ENCODE data around the gene KLHDC7B. TPM values are rescaled to one million over a fixed set of nuclear protein-coding genes. Genes with fewer than 3 reads are reported as not detected.
A peak's percentile ranks its signal among the peaks of the same experiment; 100 is the strongest.

Gene KLHDC7B
- total RNA-seq (1 to 10 TPM; 3.7 to 6.7 (median 5.4) TPM), total RNA-seq (1.7 to 17.3 (median 5.7) reads per million in 29 experiments)
- 4.4 TPM for total RNA-seq (2013)

GRCh38 chr22:50545522-50546325, at the start of gene KLHDC7B:
TSS of gene KLHDC7B (plus strand) at chr22:50545899. CDS start at chr22:50546244, 345 bp downstream.
- H3K4me3 Mint-ChIP-seq: peak within 1 kb of the TSS; percentile 56 to 64 (median 59)

GRCh38 chr22:50497093-50497492, 48.6 kb upstream of the KLHDC7B start:
- no peak overlapping the region for H3K27ac ChIP-seq (ENCODE audit: low read length)
- Mint-ChIP-seq H3K27me3 (no peaks in the 10 kb centered on the region), H3K4me3 (no peak overlapping the region), H3K27ac (no peak overlapping the region), H3K9me3 (no peaks in the 10 kb centered on the region), H3K36me3 (no peaks in the 10 kb centered on the region), H3K4me1 (peaks cover 2 to 5% (median 2%) of the 10 kb centered on the region in 3 donors)
- WGBS (ENCODE audit: insufficient coverage): 60% methylated on average over 3 of the region's 6 CpGs
- no peaks in the 10 kb centered on the region for H3K36me3 ChIP-seq (ENCODE audit: control insufficient read depth in 2 of 2, extremely low read depth in 1 of 2, insufficient read depth in 1 of 2, low read length in 1 of 2)
- ChIA-PET POLR2A (no interaction called here), CTCF (interaction anchor here in 1 of 2 donors (0.7 to 1.8 kb wide), 6 partner anchors 29 to 150 kb away, joined by 3 to 15 read pairs (median 4); partner anchors contain the start of gene SCO2)
- H3K9me3 ChIP-seq: no peaks in the 10 kb centered on the region
- no peak for ATAC-seq (replicated peaks in 1 of 4)
- no peak for DNase-seq
- H3K27me3 ChIP-seq (replicated peaks in 1 of 2; ENCODE audit: control insufficient read depth in 2 of 2, extremely low read depth in 1 of 2, insufficient read depth in 2 of 2, low read length in 1 of 2): no peaks in the 10 kb centered on the region
- H3K4me3 ChIP-seq (ENCODE audit: control insufficient read depth in 1 of 2, extremely low read depth in 1 of 2, low read length in 1 of 2): no peak overlapping the region
- H3K4me1 ChIP-seq (ENCODE audit: control insufficient read depth in 1 of 2, extremely low read depth in 1 of 2, insufficient read depth in 2 of 2, low read length in 2 of 2): peaks cover 0 to 9% of the 10 kb centered on the region in 2 experiments

More at GRCh38 chr22:50545522-50546325, at the start of gene KLHDC7B:
- Histone ChIP-seq H3K27me3 (replicated peaks in 1 of 2; ENCODE audit: control insufficient read depth in 2 of 2, extremely low read depth in 1 of 2, insufficient read depth in 2 of 2, low read length in 1 of 2) (no peaks in the 10 kb centered on the region), H3K4me1 (ENCODE audit: control insufficient read depth in 1 of 2, extremely low read depth in 1 of 2, insufficient read depth in 2 of 2, low read length in 2 of 2) (peaks cover 6 to 57% of the 10 kb centered on the region in 2 experiments), H3K36me3 (ENCODE audit: control insufficient read depth in 2 of 2, extremely low read depth in 1 of 2, insufficient read depth in 1 of 2, low read length in 1 of 2) (no peaks in the 10 kb centered on the region), H3K9me3 (no peaks in the 10 kb centered on the region), H3K27ac (ENCODE audit: low read length) (peak within 1 kb of the TSS; percentile 71), H3K4me3 (ENCODE audit: control insufficient read depth in 1 of 2, extremely low read depth in 1 of 2, low read length in 1 of 2) (peak within 1 kb of the TSS in 1 of 2 donors; percentile 33)
- Mint-ChIP-seq H3K27ac (peak within 1 kb of the TSS; percentile 70 to 84), H3K4me1 (peaks cover 39 to 61% (median 59%) of the 10 kb centered on the region in 3 donors), H3K36me3 (no peaks in the 10 kb centered on the region), H3K27me3 (no peaks in the 10 kb centered on the region), H3K9me3 (no peaks in the 10 kb centered on the region)
- ATAC-seq (replicated peaks in 1 of 4): no peak
- ChIA-PET POLR2A (interaction anchor here in 1 of 2 donors (0.5 kb wide), 1 partner anchor 38 kb away, joined by 4 read pairs; the partner anchor contains the start of gene NCAPH2), CTCF (interaction anchor here in 1 of 2 donors (0.9 to 2.0 kb wide), 3 partner anchors 20 to 75 kb away, joined by 3 to 15 read pairs (median 6); partner anchors contain the start of genes CHKB and SCO2)
- WGBS (ENCODE audit: insufficient coverage): 82% methylated on average over 5 of the region's 10 CpGs
- DNase-seq: peak in 1 of 35 experiments; percentile 18

- Mint-ChIP-seq H3K9me3 (no peaks in the 10 kb centered on the region), H3K4me1 (peaks cover 2 to 5% (median 2%) of the 10 kb centered on the region in 3 donors), H3K27me3 (no peaks in the 10 kb centered on the region), H3K36me3 (no peaks in the 10 kb centered on the region), H3K4me3 (no peak overlapping the region), H3K27ac (no peak overlapping the region)
- no peak overlapping the region for H3K27ac ChIP-seq (ENCODE audit: low read length)
- H3K9me3 ChIP-seq: no peaks in the 10 kb centered on the region
- ATAC-seq (replicated peaks in 1 of 4) (peak; percentile 76 to 96 (median 92)), DNase-seq (peak in 34 of 35 experiments; percentile 21 to 85 (median 62))
- peaks cover 4 to 11% of the 10 kb centered on the region in 2 donors for H3K36me3 ChIP-seq (ENCODE audit: control insufficient read depth in 2 of 2, extremely low read depth in 1 of 2, insufficient read depth in 1 of 2, low read length in 1 of 2)
- CTCF ChIA-PET: interaction anchor here (0.5 to 1.8 kb wide), 9 partner anchors 9 to 256 kb away, joined by 3 to 15 read pairs (median 4); partner anchors contain the start of gene SCO2 (in 1 of the 2)
- peaks cover 0 to 9% of the 10 kb centered on the region in 2 experiments for H3K4me1 ChIP-seq (ENCODE audit: control insufficient read depth in 1 of 2, extremely low read depth in 1 of 2, insufficient read depth in 2 of 2, low read length in 2 of 2)
- 17% methylated on average over 5 of the region's 13 CpGs for WGBS (ENCODE audit: insufficient coverage)
- POLR2A ChIA-PET: interaction anchor here in 1 of 2 donors (0.5 kb wide), 1 partner anchor 125 kb away, joined by 3 read pairs; no protein-coding TSS in a partner anchor
- H3K27me3 ChIP-seq (replicated peaks in 1 of 2; ENCODE audit: control insufficient read depth in 2 of 2, extremely low read depth in 1 of 2, insufficient read depth in 2 of 2, low read length in 1 of 2): no peaks in the 10 kb centered on the region
- H3K4me3 ChIP-seq (ENCODE audit: control insufficient read depth in 1 of 2, extremely low read depth in 1 of 2, low read length in 1 of 2): no peak overlapping the region
Observed at GRCh38 chr22:50498322-50498890, 47.3 kb upstream of the KLHDC7B start.

GRCh38 chr22:50500452-50500851, 45.2 kb upstream of the KLHDC7B start:
- Mint-ChIP-seq H3K4me3 (no peak overlapping the region), H3K4me1 (peaks cover 2 to 5% (median 2%) of the 10 kb centered on the region in 3 donors), H3K27ac (no peak overlapping the region), H3K27me3 (no peaks in the 10 kb centered on the region), H3K36me3 (no peaks in the 10 kb centered on the region), H3K9me3 (no peaks in the 10 kb centered on the region)
- H3K4me3 ChIP-seq (ENCODE audit: control insufficient read depth in 1 of 2, extremely low read depth in 1 of 2, low read length in 1 of 2): no peak overlapping the region
- ATAC-seq (replicated peaks in 1 of 4) (no peak), DNase-seq (no peak)
- ChIA-PET CTCF (interaction anchor here (0.6 kb wide), 2 partner anchors 94 to 122 kb away, joined by 3 read pairs; no protein-coding TSS in a partner anchor), POLR2A (no interaction called here)
- peaks cover 13 to 25% of the 10 kb centered on the region in 2 donors for H3K36me3 ChIP-seq (ENCODE audit: control insufficient read depth in 2 of 2, extremely low read depth in 1 of 2, insufficient read depth in 1 of 2, low read length in 1 of 2)
- H3K27ac ChIP-seq (ENCODE audit: low read length): no peak overlapping the region
- WGBS (ENCODE audit: insufficient coverage): 96% methylated on average over 12 of the region's 12 CpGs
- H3K4me1 ChIP-seq (ENCODE audit: control insufficient read depth in 1 of 2, extremely low read depth in 1 of 2, insufficient read depth in 2 of 2, low read length in 2 of 2): peaks cover 0 to 15% of the 10 kb centered on the region in 2 experiments
- H3K9me3 ChIP-seq: no peaks in the 10 kb centered on the region
- no peaks in the 10 kb centered on the region for H3K27me3 ChIP-seq (replicated peaks in 1 of 2; ENCODE audit: control insufficient read depth in 2 of 2, extremely low read depth in 1 of 2, insufficient read depth in 2 of 2, low read length in 1 of 2)

- ChIA-PET CTCF (interaction anchor here in 1 of 2 donors (1.1 kb wide), 1 partner anchor 250 kb away, joined by 3 read pairs; no protein-coding TSS in a partner anchor), POLR2A (no interaction called here)
- Mint-ChIP-seq H3K27me3 (no peaks in the 10 kb centered on the region), H3K36me3 (no peaks in the 10 kb centered on the region), H3K27ac (no peak overlapping the region), H3K4me3 (no peak overlapping the region), H3K9me3 (no peaks in the 10 kb centered on the region), H3K4me1 (peaks cover 5 to 7% (median 7%) of the 10 kb centered on the region in 3 donors)
- ATAC-seq (replicated peaks in 1 of 4) (no peak), DNase-seq (no peak)
- no peaks in the 10 kb centered on the region for H3K9me3 ChIP-seq
- no peak overlapping the region for H3K4me3 ChIP-seq (ENCODE audit: control insufficient read depth in 1 of 2, extremely low read depth in 1 of 2, low read length in 1 of 2)
- no peak overlapping the region for H3K27ac ChIP-seq (ENCODE audit: low read length)
- no peaks in the 10 kb centered on the region for H3K27me3 ChIP-seq (replicated peaks in 1 of 2; ENCODE audit: control insufficient read depth in 2 of 2, extremely low read depth in 1 of 2, insufficient read depth in 2 of 2, low read length in 1 of 2)
- 92% methylated on average over 6 of the region's 6 CpGs for WGBS (ENCODE audit: insufficient coverage)
- peaks cover 13 to 33% of the 10 kb centered on the region in 2 donors for H3K36me3 ChIP-seq (ENCODE audit: control insufficient read depth in 2 of 2, extremely low read depth in 1 of 2, insufficient read depth in 1 of 2, low read length in 1 of 2)
- H3K4me1 ChIP-seq (ENCODE audit: control insufficient read depth in 1 of 2, extremely low read depth in 1 of 2, insufficient read depth in 2 of 2, low read length in 2 of 2): peaks cover 4 to 31% of the 10 kb centered on the region in 2 experiments
Observed at GRCh38 chr22:50502096-50502495, 43.6 kb upstream of the KLHDC7B start.

Measured in T-cell (primary cell).